GM19455 (cell line): ENCODE data around the gene SETDB1.
"Not testable (repeated sequence)": the region's sequence is repeated elsewhere in the genome, so short reads cannot be mapped to it uniquely, and the experiment has no call there.

Experiments
- ATAC-seq: cut with Tn5 transposase; IDR thresholded peaks from one replicate; pipeline ENCODE4 v1.9.1; 2021; ENCODE audit not compliant: unreplicated experiment

The SETDB1 gene

DNA sequence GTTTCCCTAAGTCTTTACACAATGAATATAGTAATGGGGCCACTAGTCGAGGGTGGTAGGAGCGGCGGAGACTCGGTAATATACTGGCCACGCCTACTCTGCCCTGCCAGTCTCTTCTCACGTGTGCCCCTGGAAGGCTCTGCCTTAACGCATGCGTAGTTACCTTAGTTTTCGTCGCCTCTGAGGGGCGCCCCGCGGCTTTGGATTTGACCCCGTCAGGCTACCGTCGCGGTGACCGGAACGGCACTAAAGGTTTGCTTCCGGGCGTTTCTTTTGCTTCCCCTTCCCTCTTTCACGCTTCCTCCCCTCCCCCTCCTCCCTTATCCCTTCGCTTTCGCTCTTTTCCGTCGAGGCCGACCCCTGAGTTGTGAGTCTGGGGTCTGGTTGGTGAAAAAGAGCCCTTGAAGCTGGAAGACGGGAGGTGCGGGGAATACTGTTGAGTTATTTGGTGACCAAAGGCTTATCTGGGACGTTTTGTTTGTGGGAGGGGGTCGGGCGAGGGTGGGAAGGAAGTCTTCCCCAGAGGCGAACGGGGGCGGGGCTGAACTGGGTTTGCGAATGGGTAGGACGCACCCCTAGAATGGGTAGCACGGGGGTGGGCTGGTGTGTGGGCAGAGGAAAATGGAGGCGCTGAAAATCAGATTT, at the start of gene SETDB1:
Gene SETDB1, plus strand, starts transcription at position 267 of the 645 bp plus-strand sequence. CDS start 1,352 bp downstream, outside the sequence.
- peak; percentile 88 for ATAC-seq

DNA sequence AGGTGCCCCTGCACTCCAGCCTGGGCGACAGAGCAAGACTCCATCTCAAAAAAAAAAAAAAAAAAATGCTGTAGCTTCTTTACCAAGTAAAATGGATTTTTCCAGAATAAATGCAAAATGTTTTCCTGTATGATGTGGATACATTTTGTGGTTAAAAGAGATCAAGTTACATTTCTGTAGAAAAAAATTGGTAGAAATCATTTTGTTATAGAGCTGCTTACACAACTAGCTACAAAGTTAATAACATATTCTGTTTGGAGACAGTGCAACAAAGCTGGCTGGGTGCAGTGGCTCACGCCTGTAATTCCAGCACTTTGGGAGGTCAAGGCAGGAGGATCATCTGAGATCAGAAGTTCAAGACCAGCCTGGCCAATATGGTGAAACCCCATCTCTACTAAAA, 47.2 kb upstream of the SETDB1 start:
- not testable (repeated sequence) for ATAC-seq

DNA sequence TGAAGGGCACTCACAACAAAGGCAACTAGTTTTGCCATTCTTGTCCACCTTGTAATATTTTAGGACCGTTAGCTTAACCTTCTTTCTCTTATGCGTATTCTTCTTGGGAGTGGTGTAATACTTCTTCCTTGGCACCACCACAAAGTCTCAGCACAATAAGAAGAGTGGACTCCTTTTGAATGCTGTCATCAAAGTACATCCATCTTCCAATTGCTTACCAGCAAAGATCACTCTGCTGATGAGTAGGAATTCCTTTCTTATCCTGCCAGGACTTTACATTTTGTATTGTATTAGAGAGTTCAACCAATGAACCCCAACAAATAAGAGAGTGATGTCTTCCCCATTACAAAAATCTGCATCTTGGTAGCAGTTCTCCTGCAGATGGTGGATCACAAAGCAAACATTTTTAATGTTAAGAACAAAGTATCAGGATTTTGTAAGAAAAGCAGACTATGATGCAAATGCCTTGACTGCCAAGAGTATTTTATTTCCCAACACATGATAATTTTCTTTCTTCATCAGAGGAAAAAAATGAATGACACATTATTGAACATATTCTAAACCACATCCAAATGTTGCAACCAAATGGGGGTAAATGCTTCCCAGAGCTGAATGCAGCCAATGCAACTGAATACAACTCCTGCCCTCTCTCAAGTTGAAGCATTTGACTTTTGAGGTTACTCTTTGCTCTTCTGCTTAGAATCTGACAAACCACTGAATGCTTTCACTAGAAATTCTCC, 44.7 kb upstream of the SETDB1 start:
- ATAC-seq = no peak

DNA sequence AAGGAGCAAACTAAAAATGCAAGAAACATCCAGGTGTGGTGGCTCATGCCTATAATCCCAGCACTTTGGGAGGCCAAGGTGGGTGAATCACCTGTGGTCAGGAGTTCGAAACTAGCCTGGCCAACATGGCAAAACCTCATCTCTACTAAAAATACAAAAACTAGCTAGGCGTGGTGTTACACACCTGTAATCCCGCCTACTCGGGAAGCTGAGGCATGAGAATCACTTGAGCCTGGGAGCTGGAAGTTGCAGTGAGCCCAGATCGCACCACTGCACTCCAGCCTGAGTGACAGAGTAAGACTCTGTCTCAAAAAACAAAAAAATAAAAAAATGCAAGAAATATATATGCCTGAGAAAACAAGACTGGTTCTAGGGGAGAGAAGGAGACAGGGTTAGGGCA, 43.0 kb upstream of the SETDB1 start:
- not testable (repeated sequence) for ATAC-seq

DNA sequence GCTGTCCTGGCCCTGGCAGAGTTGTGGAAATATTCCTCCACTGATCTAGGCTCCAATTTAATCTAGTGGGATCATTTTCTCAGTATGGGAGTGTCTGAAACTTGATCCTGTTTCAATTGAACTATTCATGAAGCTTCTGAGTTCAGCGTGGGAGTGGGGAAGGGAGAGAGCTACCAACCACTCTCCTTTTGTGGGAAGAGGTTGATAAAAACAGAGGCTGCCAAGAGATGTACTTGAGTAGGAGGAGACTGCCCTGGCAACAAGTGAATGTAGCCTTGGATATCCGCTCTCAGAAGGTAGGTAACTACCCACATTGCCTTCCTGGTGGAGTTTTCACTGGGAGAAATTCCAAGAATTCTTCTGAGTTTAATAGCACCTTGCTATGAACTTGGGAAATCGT, 39.1 kb upstream of the SETDB1 start, which contains the start of gene CTXND2:
Gene CTXND2, plus strand, starts transcription at position 119 of the 400 bp plus-strand sequence. CDS start 25,179 bp downstream, outside the sequence.
- no peak for ATAC-seq

DNA sequence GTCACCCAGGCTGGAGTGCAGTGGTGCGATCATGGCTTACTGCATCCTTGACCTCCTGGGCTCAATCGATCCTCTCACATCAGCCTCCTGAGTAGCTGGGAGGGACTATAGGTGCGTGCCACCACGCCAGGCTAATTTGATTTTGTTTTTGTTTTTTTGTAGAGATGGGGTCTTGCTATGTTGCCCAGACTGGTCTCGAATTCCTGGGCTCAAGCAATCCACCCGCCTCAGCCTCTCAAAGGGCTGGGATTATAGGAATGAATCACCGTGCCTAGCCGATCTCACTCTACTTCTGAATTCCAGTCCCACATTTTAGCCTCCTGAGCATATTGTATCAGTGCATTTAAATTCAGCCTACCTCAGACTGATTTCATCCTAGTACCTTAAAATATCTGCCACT, 37.4 kb upstream of the SETDB1 start:
- no peak for ATAC-seq

DNA sequence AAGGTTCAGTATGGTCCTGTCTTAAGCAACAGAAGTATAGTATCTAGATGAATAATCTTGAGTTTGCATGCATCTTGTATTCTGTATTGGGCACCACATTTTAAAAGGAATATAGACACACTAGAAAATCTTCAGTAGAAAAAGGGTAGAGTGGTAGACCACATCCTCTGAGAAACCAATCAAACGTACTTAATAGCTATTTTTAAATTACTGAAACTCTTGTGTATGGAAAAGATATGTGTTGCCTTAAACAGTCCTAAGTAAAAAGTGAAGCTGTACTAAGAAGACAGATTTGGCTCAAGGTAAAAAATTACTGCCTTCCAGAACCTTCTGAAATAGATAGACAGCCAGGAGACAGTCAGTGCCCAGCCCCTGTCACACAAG, 36.1 kb upstream of the SETDB1 start:
- no peak for ATAC-seq

DNA sequence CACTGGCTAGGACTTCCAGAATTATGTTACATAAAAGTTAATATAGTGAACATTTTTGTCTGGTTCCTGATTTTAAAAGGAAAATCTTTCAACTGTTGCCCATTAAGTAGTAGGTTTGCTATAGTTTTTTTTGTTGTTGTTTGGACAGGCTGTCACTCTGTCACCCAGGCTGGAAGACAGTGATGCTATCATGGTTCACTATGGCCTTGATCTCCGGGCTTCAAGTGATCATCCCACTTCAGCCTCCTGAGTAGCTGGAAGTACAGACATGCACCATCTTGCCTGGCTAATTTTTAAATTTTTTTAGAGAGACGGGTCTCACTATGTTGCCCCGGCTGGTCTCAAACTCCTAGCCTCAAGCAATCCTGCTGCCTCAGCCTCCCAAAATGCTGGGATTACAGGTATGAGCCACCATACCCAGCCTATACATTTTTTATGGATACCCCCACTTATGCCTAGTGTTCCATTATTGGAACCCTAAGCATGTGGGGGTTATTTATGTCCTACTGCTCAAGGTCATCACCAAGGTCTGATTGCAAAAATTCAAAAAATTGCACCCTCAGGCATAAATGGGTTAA, 32.7 kb upstream of the SETDB1 start:
- no peak for ATAC-seq

DNA sequence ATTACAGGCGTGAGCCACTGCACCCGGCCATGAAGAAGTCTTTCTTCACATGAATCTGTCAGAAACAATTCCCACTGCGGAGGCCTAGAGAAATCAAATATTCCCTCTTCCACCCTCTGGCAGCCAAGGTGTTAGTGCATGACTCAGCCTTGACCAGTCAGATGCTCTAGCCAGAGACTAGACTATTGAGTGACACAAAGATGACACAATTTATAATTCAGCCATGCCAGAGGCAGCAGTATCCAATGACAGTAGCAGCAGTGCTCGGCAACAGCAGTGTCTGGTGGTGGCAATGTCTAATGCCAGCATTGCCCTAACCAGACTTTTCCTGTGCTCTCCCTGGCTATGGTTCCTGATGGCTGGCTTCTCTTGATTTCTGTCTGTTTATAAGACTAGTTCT, 30.5 kb upstream of the SETDB1 start:
- no peak for ATAC-seq

DNA sequence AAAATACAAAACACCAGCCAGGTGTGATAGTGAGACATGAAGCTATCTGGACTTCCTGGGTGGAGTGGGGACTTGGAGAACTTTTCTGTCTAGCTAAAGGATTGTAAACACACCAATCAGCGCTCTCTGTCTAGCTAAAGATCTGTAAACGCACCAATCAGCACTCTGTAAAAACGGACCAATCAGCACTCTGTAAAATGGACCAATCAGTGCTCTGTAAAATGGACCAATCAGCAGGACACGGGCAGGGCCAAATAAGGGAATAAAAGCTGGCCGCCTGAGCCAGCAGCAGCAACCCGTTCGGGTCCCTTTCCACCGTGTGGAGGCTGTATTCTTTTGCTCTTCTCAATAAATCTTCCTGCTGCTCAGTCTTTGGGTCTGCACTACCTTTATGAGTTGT, 26.4 kb upstream of the SETDB1 start:
- ATAC-seq = not testable (repeated sequence)

DNA sequence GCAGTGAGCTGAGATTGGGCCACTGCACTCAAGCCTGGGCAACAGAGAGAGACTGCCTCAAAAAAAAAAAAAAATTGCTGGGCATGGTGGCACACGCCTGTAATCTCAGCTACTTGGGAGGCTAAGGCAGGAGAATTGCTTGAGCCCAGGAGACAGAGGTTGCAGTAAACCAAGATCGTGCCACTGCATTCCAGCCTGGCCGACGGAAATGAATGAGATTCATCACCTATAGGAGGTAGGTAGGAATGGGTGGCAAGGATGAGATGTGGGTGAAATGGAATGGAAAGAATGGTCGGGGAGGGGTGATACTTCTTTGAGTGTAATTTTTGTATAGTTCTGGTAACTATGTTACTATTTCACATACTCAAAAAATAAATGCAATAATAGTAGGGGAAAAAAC, 23.8 kb upstream of the SETDB1 start:
- no peak for ATAC-seq

DNA sequence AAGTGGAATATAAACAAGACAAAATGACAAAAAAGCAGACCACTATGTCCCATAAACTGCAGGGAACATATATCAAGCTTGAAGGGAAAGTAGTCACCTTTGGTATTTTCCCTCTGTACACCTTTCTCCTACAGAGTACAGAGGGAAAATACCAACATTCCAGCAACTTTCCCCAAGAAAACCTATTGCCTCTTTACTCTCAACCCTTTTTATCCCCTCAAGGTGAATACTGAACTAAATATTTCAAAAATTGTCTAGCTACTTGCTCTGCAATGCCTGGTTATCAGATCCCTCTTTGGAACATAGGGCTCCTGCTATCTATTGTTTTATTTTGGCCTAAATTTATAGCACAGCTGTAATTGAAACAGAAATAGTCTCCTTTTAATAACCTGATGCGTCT, 23.4 kb upstream of the SETDB1 start:
- no peak for ATAC-seq

DNA sequence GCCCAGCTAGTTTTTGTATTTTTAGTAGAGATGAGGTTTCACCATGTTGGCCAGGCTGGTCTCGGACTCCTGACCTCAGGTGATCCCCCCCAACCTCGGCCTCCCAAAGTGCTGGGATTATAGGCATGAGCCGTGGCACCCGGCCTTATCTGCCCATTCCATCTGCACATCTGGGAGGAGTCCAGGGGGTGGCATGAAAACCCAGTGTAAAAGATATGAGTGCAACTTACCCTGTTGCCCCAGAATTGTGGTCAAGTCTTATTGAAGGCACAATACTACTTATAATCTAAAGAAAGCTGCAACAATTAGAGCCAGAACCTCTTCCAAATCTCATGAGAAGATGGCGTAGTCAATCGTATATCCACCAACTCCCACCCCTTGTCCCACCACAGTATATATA, 20.9 kb upstream of the SETDB1 start:
- ATAC-seq = no peak

DNA sequence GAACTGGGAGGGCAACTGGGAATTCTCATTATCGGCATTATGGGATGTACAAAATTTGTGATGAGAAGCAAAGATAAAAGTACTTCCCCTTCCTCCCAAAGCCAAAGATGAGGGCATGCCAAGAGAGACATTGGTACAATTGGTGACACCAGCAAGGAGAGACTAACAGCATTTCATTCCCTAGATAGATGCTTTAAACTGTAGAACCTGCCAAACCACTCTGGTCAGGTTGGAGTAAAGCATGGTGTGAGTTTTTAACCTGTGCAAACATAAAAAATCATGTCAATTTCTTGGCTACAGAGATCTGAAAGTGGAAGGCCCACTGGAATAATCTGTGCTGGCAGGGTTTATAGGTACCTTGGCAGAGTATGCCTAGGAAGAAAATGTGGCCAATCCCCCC, 19.8 kb upstream of the SETDB1 start:
- no peak for ATAC-seq

DNA sequence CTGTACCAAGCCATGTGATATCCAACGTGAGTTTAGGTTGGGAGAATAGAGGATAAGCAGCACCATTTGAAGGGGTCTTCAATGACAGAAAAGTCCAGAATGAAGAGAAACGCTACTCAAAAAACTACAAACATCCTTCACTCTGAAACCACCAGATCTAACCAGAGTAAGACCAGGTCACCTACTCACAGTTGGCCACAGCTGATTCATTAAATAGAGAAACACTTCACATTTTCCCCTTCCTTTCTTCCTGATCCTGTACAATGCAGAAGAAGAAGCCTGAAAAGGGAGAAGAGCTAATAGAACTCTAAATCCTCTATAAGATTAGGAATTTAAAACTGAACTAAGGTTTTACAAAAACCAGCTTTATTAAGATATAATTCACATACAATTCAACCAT, 19.4 kb upstream of the SETDB1 start:
- no peak for ATAC-seq

DNA sequence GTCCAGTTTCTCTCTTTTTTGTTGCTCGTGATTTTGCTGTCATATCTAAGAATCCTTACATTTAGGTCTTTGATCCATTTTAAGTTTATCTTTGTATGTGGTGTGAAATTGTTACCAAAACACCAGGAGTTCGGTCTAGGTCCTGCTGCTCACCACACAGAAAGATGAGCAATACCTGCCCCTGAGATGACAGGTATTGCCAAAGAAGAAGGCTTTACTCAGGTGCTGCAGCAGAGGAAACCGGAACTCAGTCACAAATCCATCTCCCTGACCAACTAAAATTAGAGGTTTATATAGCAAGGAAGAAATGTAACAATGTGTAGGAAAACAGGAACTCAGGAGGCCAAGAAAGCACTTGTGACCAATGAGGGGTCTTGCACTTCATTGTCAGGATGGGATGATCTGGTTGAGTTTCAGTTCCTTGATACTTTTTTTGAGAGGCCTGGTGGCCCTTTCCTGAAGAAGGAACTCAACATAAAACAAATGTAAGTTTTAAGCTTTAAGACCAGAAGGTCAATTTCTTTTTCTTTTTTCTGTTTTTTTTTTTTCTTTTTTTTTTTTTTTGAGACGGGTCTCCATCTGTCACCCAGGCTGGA, 16.5 kb upstream of the SETDB1 start:
- ATAC-seq = no peak

DNA sequence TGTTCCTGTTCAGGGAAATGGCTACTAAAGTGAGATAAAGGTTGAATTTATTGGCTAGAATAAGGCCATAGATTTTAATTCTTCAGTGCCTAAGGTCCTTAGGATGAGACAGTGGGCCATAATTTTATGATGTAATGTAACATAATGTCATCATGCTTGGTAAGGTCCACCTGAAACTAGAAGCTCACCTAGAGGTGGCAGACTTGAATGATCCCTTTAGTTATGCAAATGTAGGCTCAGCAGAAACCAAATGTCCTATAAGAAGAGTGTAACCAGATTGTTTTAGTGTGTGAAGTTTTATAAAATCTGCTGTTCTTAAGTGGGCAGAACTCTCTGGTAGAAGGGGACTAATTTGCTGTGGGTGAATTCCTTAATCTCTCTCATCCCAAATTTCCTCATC, 13.5 kb upstream of the SETDB1 start:
- no peak for ATAC-seq

DNA sequence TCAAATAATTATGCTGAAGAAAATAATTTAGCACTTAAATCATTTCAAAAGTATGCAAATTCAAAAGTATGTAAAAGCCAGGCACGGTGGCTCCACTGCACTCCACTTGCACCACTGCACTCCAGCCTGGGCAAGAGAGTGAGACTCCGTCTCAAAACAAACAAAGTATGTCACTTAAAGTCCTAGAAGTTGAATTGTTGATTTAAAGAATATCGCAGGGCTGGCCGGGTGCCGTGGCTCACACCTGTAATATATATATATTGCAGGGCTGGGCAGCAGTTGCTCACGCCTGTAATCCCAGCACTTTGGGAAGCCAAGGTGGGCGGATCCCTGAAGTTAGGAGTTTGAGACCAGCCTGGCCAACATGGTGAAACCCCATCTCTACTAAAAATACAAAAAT, 8.8 kb upstream of the SETDB1 start:
- ATAC-seq = no peak

DNA sequence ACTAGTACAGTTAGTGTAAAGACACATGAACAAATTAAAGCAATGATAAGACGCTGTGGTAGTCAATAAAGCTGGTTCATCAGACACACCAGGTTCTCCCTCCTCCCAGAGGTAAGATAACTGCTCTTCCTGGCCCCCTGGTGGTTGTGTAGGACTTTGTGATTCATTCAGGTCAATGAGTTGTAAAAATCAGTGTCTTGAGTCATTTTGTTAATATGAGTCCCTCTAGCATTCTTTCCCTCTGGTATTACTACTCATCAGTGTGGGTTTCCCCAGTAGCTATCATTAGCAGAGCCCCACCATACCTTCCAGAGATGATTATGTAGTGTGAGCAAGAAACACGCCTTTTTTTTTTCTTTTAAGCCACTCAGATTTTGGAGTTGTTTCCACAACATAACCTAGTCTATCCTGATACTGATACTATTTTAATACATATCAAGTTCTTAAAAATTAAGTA, 3.6 kb upstream of the SETDB1 start:
- ATAC-seq = no peak

DNA sequence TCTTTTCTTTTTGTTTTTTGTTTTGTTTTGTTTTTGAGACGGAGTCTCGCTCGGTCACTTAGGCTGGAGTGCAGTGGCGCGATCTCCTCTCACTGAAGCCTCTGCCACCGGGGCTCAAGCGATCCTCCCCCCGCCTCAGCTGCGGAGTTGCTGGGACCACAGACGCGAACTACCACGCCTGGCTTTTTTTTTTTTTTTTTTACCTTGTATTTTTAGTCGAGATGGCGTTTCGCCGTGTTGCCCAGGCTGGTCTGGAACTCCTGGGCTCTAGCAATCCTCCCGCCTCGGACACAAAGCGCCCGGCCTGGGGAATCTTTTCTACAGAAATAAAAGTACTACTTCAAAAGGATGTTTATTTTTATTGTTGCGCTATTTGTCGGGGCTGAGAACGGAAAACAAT, 1.1 kb upstream of the SETDB1 start:
- ATAC-seq = no peak

DNA sequence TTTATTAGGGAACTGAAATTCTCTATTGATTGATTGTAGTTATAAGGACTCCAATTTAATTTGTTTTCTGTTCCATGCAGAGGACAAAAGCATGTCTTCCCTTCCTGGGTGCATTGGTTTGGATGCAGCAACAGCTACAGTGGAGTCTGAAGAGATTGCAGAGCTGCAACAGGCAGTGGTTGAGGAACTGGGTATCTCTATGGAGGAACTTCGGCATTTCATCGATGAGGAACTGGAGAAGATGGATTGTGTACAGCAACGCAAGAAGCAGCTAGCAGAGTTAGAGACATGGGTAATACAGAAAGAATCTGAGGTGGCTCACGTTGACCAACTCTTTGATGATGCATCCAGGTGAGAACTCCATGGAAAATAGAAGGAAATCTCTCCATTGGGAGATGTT, 1.5 kb downstream of the SETDB1 start:
- ATAC-seq = no peak

DNA sequence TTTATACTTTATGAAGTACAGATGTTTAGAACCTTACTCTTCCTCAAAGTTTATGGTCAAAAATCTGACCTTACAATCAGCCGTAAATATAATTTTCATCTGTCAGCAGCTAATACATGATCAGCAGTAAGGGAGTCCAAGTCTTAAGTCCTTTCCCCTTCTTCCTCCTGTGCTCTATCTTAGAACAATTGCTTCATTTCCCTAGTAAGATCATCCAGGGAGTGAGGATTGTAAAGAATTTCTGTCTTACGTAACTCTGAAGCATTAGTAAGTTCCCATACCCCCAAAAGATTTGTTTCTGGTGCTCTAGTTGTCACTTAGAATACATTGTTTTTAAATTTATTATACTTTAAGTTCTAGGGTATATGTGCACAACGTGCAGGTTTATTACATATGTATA, 2.1 kb downstream of the SETDB1 start:
- no peak for ATAC-seq
